Lung microvascular endothelial cell (primary cell): Measurements from ENCODE around the gene DNAH3. TPM values are rescaled to one million over a fixed set of nuclear protein-coding genes. Genes with fewer than 3 reads are reported as not detected.
"Not testable (repeated sequence)": the region's sequence is repeated elsewhere in the genome, so short reads cannot be mapped to it uniquely, and the experiment has no call there.

Experiments
- DNase-seq, 2 donors: peaks; one replicate each; pipeline versions ENCODE4 v3.0.0 to v3.0.0-alpha.2; 2010; ENCODE audit warnings: low read depth in 2 of 2
- total RNA-seq: library from RNA; depleted of rRNA; stranded (reverse); fragments of >200 nt; gene quantifications from 2 replicates; pipeline ENCODE4 v1.2.1, GENCODE V29; 2014

The DNAH3 gene
- total RNA-seq, 1 donor from 2014 or later, result not detected

- peak; percentile 35 to 51 for DNase-seq
Measured at GRCh38 chr16:21001262-21001661, 149.4 kb downstream of the DNAH3 start.

DNA sequence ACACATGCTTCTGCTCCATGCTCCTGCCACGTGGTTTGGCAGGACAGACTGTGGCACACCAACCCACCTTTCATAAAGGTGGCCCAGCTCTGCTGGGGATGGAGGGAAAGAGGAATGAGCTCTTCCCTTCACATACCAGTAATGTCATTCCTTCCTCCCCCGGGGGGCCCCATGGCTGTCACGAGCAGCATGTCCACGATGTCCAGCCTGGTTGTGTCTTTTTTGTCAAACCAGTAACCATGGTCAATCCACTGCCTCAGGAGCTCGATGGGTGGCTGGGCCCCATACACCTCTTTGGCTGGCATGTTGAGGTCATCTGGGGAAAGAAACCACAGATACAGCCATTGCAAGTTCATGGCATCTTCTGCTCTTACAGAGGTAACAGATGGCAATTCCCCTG is 153.5 kb downstream of the DNAH3 start:
- no peak for DNase-seq

DNA sequence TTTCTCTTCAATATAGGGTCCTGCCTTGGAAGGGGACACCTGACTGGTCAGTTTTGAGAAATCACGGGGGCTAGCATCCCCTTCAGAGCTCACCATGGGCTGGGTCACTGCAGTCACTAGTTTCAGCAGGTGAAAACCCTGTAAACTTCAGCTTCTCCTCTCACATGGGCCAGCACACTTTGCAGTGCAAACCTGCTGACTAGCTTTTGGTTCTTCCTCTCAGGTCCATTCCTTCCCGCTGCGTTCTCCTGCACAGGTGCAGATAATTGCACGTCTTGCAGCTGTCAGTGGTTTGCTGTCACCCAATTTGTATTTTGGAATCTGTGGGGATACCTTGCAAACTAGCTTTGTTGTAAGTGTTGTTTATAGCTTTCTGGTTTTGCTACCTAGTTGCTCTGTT is 154.9 kb downstream of the DNAH3 start:
- DNase-seq, result no peak

GRCh38 chr16:20989496-20990070 is 161.1 kb downstream of the DNAH3 start:
- not testable (repeated sequence) for DNase-seq

GRCh38 chr16:20987049-20987448 is 163.6 kb downstream of the DNAH3 start:
- DNase-seq, result no peak

DNA sequence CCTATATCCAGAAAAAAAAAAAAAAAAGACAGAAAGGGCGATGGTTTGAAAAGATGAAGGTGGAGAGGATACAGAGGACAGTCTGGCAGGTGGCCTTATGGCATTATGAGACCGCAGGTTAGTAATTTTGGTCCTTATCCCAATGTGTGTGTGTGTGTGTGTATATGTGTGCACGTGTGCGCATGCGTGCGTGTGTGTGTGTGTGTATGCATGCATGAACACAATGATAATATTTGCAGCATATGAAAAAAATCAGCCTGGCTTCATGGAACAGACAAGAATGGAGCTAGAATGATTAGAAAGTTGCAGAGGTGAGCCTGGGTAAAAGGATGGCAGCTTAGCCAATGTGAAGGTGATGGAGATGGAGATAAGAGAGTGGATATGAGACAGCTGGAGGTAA is 166.6 kb downstream of the DNAH3 start:
- no peak for DNase-seq

GRCh38 chr16:20976576-20976975 is 174.1 kb downstream of the DNAH3 start:
- DNase-seq, result no peak

- not testable (repeated sequence) for DNase-seq
Measured at GRCh38 chr16:20973201-20973600, 177.4 kb downstream of the DNAH3 start.

- DNase-seq, result no peak
Measured at GRCh38 chr16:20971401-20971800, 179.2 kb downstream of the DNAH3 start.

DNA sequence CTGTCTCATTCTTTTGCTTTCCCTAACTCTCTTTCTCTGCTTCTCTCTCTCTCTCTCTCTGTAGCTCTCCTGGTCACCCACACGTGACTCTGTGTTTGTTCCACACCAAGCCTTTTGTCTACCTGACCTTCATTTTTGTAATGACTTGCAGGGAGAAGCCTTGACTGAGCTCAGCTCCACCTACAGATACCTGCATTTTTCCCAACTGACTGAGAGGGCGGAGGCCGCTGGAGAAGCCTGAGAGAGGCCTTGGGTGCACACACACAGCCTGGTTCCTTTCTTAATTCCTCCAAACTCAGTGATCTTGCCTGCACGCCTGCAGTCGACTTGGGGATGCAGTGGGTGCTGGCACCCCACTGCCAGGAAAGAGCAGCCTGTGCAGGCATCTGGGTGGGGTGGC is 181.3 kb downstream of the DNAH3 start:
- DNase-seq, result no peak

GRCh38 chr16:20968765-20969164 is 181.9 kb downstream of the DNAH3 start:
- DNase-seq, result no peak

GRCh38 chr16:20960899-20961298 is 189.7 kb downstream of the DNAH3 start:
- no peak for DNase-seq

DNA sequence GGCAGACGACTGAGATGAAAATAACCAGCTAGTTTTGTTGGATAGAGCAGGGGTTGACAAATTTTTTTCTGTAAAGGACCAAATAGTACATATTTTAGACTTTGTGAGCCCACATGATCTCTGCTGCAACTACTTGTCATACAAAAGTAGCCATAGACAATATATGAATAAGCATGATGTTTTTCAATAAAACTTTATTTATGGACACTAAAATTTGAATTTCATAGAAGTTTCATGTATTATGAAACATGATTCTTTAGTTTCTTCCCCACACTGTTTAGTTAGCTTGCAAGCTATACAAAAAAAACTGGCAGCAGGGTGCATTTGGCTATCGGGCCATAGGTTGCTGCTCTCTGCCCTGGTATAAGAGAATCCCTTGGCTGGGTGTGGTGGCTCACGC is 193.5 kb downstream of the DNAH3 start:
- DNase-seq, result no peak

- peak; percentile 8 to 11 for DNase-seq
Measured at GRCh38 chr16:20956319-20956718, 194.3 kb downstream of the DNAH3 start.

GRCh38 chr16:20954574-20954973 is 196.1 kb downstream of the DNAH3 start:
- DNase-seq, result no peak

DNA sequence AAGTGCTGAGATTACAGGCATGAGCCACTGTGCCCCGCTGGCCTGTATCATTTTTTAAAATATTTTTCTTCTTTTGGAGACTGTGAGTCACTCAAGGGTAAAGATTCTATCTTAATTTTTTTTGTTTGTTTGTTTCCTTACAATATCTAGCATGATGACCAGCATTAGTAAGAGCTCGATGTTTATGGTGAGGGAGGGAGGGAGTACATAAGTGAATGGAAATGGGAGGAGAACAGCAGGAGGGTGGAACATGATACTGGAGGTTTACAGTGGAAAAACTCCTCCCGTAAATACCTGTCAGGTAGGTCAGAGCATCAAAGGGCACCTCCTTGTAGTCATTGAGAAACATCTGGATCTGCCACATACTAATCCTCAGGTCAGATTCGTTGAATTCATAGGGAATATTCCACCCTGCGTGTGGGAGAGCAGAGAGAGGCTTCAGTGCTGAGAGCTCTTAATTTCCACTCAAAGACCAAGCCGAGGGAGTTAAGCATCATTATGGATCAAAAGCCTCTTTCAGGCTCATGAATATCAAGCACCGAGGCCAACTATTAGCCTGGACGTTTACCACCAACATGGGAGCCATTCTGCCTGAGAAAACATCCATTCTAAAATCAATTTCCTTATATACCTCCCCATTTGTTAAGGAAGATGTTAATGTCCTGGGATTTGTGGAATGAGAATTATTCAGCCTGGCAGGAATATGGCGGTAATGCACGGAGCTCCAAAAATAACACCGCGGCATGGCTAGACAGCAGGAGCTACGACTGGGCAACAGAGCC is 198.3 kb downstream of the DNAH3 start:
- DNase-seq, result no peak

GRCh38 chr16:20950294-20950693 is 200.4 kb downstream of the DNAH3 start:
- no peak for DNase-seq

GRCh38 chr16:20949660-20950059 is 201.0 kb downstream of the DNAH3 start:
- DNase-seq, result no peak

DNA sequence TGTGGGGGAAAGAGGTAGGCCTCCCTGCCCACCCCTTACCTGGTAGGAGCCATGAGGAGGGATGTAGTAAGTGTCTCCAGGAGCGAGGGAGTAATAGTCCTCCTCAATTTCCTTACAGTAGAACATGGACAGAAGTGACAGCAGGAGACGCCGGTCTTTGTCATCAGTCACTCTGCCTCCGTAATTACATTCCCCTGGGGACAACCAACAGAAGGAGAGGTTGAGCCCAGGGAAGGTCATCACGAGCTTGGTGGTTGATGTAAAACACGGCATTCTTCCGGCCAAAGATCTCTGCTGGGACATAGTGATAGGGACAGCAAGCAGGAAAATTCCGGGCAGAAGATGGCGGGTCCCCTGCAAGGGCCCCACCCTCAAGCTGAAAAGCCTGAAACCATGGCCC is 202.2 kb downstream of the DNAH3 start:
- no peak for DNase-seq

- DNase-seq, result no peak
Measured at GRCh38 chr16:20946015-20946629, 204.5 kb downstream of the DNAH3 start.

GRCh38 chr16:20945575-20945875 is 205.1 kb downstream of the DNAH3 start:
- not testable (repeated sequence) for DNase-seq

GRCh38 chr16:20944861-20945574 is 205.6 kb downstream of the DNAH3 start:
- DNase-seq, result peak; percentile 4 to 58
